Endometrium (tissue), 2 donors: ENCODE measurements around the gene HTR6.

ENCODE experiments used
- FAIRE-seq: peaks from 2 replicates; lab custom pipeline; 2012; peaks lifted over from hg19 to GRCh38; lab: Jason Lieb, UNC
- donor health status: control.
- donor health status: control.

The HTR6 gene

DNA sequence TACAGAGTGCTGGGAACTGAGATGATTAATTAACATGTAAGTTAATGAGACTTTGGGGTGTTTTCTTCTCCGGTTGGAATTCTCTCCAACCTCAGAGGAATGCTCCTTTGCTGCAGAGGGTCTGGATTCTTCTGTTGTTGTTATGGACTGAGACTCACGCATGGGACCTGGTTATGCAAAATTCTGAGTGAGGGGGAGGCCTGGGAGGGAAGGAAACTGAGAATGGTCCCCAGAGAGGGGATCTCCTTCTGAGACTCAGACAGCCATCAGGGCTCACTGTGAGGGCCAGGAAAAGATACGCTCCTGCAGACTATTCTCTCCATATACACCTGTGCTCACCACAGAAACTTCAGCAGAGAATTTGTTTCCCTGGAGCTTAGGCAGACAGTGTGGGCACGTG, 56.3 kb downstream of the HTR6 start:
- FAIRE-seq, result no peak

DNA sequence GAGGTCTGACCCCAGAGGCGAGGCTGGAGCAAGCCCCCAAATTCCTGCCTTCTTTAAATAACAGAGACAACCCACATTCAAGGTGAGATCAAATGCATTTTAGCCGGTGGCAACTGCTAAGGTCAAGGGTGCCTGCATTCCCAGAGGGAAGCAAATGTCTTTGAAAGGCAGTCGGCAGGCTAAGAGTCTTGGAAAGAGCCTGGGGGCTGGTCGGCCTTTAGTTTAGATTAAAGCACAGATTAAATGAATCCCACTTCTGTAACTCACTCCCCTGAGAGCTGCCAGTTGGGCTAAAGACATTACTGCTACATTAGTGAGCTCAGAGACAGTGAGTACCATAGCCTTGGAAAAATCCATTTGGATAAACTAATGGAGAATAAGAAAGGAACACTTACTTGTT, 59.2 kb downstream of the HTR6 start:
- FAIRE-seq, result no peak

GRCh38 chr1:19725606-19726005, 60.9 kb downstream of the HTR6 start:
- FAIRE-seq, result no peak

DNA sequence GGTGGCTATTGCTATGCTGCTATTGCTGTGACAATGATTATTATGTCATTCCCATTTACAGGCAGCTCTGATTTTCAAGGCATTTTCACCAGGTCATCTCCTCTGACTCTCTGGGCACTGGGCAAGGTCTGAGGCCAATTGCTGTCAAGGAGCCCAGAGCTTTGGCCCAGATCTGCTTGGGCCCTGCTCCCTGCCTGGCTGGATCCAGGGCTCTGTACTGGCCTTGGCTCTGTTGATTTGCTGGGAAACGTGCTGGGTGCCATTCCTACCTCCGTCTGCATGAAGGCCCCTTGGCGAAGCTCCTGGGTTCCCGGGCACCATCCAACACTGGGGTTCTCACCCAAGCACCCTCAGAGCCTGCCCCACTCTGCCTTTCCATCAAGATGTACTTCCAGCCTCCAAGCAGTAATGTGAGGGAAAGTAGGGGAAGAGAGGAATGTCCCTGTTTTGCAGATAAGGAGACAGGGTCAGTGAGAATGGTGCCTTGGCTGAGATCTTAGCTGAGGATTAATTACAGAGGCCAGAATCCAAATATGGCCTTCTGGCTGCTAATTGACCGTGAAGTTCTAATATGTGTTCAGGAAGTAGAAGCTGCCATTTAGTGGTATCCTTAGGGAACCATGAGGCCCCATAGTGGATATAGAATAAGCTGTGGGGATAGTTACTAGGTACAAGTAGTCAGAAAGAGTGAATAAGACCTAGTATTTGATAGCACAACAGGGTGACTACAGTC, 63.9 kb downstream of the HTR6 start:
- no peak for FAIRE-seq

GRCh38 chr1:19730232-19730631, 65.6 kb downstream of the HTR6 start:
- FAIRE-seq, result no peak
